NCI-H1930 (cell line): ENCODE measurements around the gene RAI1.

Source experiments
- DNase-seq, 2 experiments: peaks; one replicate each; lab custom pipeline; 2025; lab: John Stamatoyannopoulos, UW

The RAI1 gene

GRCh38 chr17:17749921-17750320 is 68.7 kb downstream of the RAI1 start:
- peak; percentile 42 to 43 for DNase-seq

GRCh38 chr17:17750881-17751280 is 69.6 kb downstream of the RAI1 start:
- DNase-seq = no peak

- no peak for DNase-seq
These were observed 70.3 kb downstream of the RAI1 start for GRCh38 chr17:17751489-17752088.

GRCh38 chr17:17752089-17752820 is 71.0 kb downstream of the RAI1 start:
- DNase-seq = peak; percentile 77 to 86

GRCh38 chr17:17752821-17753321 is 71.6 kb downstream of the RAI1 start:
- no peak for DNase-seq

- DNase-seq = no peak
These were observed 73.7 kb downstream of the RAI1 start for GRCh38 chr17:17754719-17755686.

- no peak for DNase-seq
These were observed 74.5 kb downstream of the RAI1 start for GRCh38 chr17:17755715-17756114.

GRCh38 chr17:17757391-17757791 is 76.1 kb downstream of the RAI1 start:
- no peak for DNase-seq

GRCh38 chr17:17757956-17758845 is 76.9 kb downstream of the RAI1 start:
- DNase-seq = no peak

GRCh38 chr17:17758941-17759563 is 77.8 kb downstream of the RAI1 start:
- DNase-seq = no peak

- DNase-seq = no peak
These were observed 79.1 kb downstream of the RAI1 start for GRCh38 chr17:17760350-17760749.

GRCh38 chr17:17760872-17761550 is 79.8 kb downstream of the RAI1 start:
- DNase-seq = no peak

GRCh38 chr17:17761894-17762743 is 80.9 kb downstream of the RAI1 start:
- no peak for DNase-seq

GRCh38 chr17:17762744-17763105 is 81.5 kb downstream of the RAI1 start:
- DNase-seq = no peak

GRCh38 chr17:17763136-17763535 is 81.9 kb downstream of the RAI1 start:
- DNase-seq = no peak

GRCh38 chr17:17763734-17764133 is 82.5 kb downstream of the RAI1 start:
- no peak for DNase-seq

- no peak for DNase-seq
These were observed 84.3 kb downstream of the RAI1 start for GRCh38 chr17:17765359-17766076.

GRCh38 chr17:17766077-17766743 is 85.0 kb downstream of the RAI1 start:
- DNase-seq = no peak
